ENCODE data around the gene EPHB2.

EPHB2 gene

DNA sequence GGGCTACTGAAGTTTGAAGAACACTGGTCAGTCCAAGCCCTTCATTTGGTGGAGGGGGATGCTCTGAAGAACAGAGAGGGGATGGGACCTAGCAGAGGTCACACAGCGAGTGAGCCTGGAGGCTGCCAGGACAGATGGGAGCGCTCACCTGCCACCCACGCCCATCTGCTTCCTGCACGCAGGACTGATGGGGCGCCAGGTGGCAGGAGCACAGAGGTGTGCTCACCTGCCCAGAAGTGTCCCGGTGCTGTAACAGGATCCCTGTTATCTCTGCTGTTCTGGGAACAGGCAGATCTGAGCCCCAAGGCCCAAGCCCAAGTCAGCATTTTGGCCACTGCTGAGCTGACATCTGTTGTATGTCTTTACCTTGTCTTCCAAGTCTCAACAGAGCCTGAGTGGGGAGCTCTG, 40.5 kb downstream of the EPHB2 start:
- no peaks in the 10 kb centered on the region for H3K9me2 ChIP-seq (replicated peaks; ENCODE audit: low read depth, low read length)
- no peak overlapping the region for H3K4me3 ChIP-seq (ENCODE audit: low read length, poor library complexity, severe bottlenecking)
- H4K20me1 ChIP-seq (ENCODE audit: insufficient read depth, low read length, poor library complexity, severe bottlenecking), result no peaks in the 10 kb centered on the region
- TF ChIP-seq CTCF (conservative IDR thresholded peaks at IDR 0.05; ENCODE audit: low read length) (no peak), EZH2phosphoT487 (IDR thresholded peaks at IDR 0.05; ENCODE audit: borderline replicate concordance) (no peak)
- H3K9ac ChIP-seq (ENCODE audit: low read depth, low read length, poor library complexity, severe bottlenecking), result no peak overlapping the region
- no peaks in the 10 kb centered on the region for H3K79me2 ChIP-seq (ENCODE audit: insufficient read depth, low read length)
- no peaks in the 10 kb centered on the region for H3K9me3 ChIP-seq (ENCODE audit: insufficient read depth, low read depth, low read length)
- H3K4me2 ChIP-seq (ENCODE audit: low read depth, low read length, poor library complexity, severe bottlenecking), result no peak overlapping the region
- no peaks in the 10 kb centered on the region for H3K27me3 ChIP-seq (ENCODE audit: insufficient read depth, low read length, poor library complexity, severe bottlenecking)
- H3F3A ChIP-seq (ENCODE audit: low read depth), result no peaks in the 10 kb centered on the region
- H2AFZ ChIP-seq (ENCODE audit: low read length), result no peak overlapping the region
- H3K36me3 ChIP-seq (ENCODE audit: insufficient read depth, low read length), result no peaks in the 10 kb centered on the region
- no peaks in the 10 kb centered on the region for H3K4me1 ChIP-seq (ENCODE audit: insufficient read depth, low read length, poor library complexity, severe bottlenecking)

GRCh38 chr1:22752339-22752738, 41.7 kb downstream of the EPHB2 start:
- H3F3A ChIP-seq (ENCODE audit: low read depth), result no peaks in the 10 kb centered on the region
- no peak overlapping the region for H3K4me2 ChIP-seq (ENCODE audit: low read depth, low read length, poor library complexity, severe bottlenecking)
- no peaks in the 10 kb centered on the region for H3K79me2 ChIP-seq (ENCODE audit: insufficient read depth, low read length)
- H4K20me1 ChIP-seq (ENCODE audit: insufficient read depth, low read length, poor library complexity, severe bottlenecking), result no peaks in the 10 kb centered on the region
- H3K36me3 ChIP-seq (ENCODE audit: insufficient read depth, low read length), result no peaks in the 10 kb centered on the region
- no peak overlapping the region for H3K4me3 ChIP-seq (ENCODE audit: low read length, poor library complexity, severe bottlenecking)
- H3K9me3 ChIP-seq (ENCODE audit: insufficient read depth, low read depth, low read length), result no peaks in the 10 kb centered on the region
- H3K9me2 ChIP-seq (replicated peaks; ENCODE audit: low read depth, low read length), result no peaks in the 10 kb centered on the region
- no peaks in the 10 kb centered on the region for H3K27me3 ChIP-seq (ENCODE audit: insufficient read depth, low read length, poor library complexity, severe bottlenecking)
- TF ChIP-seq EZH2phosphoT487 (IDR thresholded peaks at IDR 0.05; ENCODE audit: borderline replicate concordance), result no peak
- no peak for TF ChIP-seq CTCF (conservative IDR thresholded peaks at IDR 0.05; ENCODE audit: low read length)
- no peak overlapping the region for H3K9ac ChIP-seq (ENCODE audit: low read depth, low read length, poor library complexity, severe bottlenecking)
- no peaks in the 10 kb centered on the region for H3K4me1 ChIP-seq (ENCODE audit: insufficient read depth, low read length, poor library complexity, severe bottlenecking)
- H2AFZ ChIP-seq (ENCODE audit: low read length), result no peak overlapping the region

- Histone ChIP-seq H3K9me3 (ENCODE audit: insufficient read depth, low read depth, low read length) (no peaks in the 10 kb centered on the region), H3K36me3 (ENCODE audit: insufficient read depth, low read length) (no peaks in the 10 kb centered on the region), H3K4me3 (ENCODE audit: low read length, poor library complexity, severe bottlenecking) (no peak overlapping the region), H3K79me2 (ENCODE audit: insufficient read depth, low read length) (no peaks in the 10 kb centered on the region), H3F3A (ENCODE audit: low read depth) (no peaks in the 10 kb centered on the region), H3K9ac (ENCODE audit: low read depth, low read length, poor library complexity, severe bottlenecking) (no peak overlapping the region), H3K4me2 (ENCODE audit: low read depth, low read length, poor library complexity, severe bottlenecking) (no peak overlapping the region), H2AFZ (ENCODE audit: low read length) (no peak overlapping the region), H3K9me2 (replicated peaks; ENCODE audit: low read depth, low read length) (no peaks in the 10 kb centered on the region), H3K4me1 (ENCODE audit: insufficient read depth, low read length, poor library complexity, severe bottlenecking) (no peaks in the 10 kb centered on the region), H3K27me3 (ENCODE audit: insufficient read depth, low read length, poor library complexity, severe bottlenecking) (no peaks in the 10 kb centered on the region), H4K20me1 (ENCODE audit: insufficient read depth, low read length, poor library complexity, severe bottlenecking) (no peaks in the 10 kb centered on the region)
- no peak for TF ChIP-seq EZH2phosphoT487 (IDR thresholded peaks at IDR 0.05; ENCODE audit: borderline replicate concordance)
These were observed 42.9 kb downstream of the EPHB2 start for GRCh38 chr1:22753481-22753971.

DNA sequence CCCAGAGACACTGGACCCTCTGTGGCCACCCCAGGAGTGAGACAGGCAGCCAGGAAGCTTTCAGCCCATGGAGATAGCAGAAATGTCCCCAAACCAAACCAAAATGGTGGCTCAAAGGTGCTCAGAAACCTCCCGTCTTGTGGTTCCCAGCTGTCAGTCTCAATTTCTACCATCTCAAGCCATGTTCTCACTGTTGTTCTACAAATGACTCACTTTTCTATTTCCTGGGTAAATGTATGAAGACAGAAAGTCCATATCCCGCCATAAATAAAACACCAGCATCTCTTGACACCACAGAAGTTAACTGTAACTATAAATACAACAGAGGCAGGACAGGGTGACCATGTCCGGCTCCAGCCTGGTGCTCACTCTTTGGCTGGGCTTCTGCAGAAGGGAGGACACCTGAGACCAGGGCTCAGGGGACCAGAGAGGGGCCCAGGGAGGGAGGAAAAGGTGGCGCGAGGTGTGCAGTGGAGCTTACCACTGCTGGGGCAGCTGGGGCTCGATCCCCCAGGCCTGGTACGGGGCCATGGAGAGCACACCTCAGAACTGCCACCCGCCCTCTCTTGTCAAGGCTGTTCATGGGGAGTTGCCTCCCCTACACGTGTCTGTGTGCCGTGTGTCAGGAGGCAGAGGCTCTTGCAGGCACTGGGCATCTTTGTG, 43.6 kb downstream of the EPHB2 start:
- Histone ChIP-seq H3F3A (ENCODE audit: low read depth) (no peaks in the 10 kb centered on the region), H4K20me1 (ENCODE audit: insufficient read depth, low read length, poor library complexity, severe bottlenecking) (no peaks in the 10 kb centered on the region), H3K4me3 (ENCODE audit: low read length, poor library complexity, severe bottlenecking) (no peak overlapping the region), H3K79me2 (ENCODE audit: insufficient read depth, low read length) (no peaks in the 10 kb centered on the region), H3K9ac (ENCODE audit: low read depth, low read length, poor library complexity, severe bottlenecking) (no peak overlapping the region), H3K36me3 (ENCODE audit: insufficient read depth, low read length) (no peaks in the 10 kb centered on the region), H2AFZ (ENCODE audit: low read length) (no peak overlapping the region), H3K9me2 (replicated peaks; ENCODE audit: low read depth, low read length) (no peaks in the 10 kb centered on the region), H3K9me3 (ENCODE audit: insufficient read depth, low read depth, low read length) (no peaks in the 10 kb centered on the region), H3K4me1 (ENCODE audit: insufficient read depth, low read length, poor library complexity, severe bottlenecking) (no peaks in the 10 kb centered on the region), H3K27me3 (ENCODE audit: insufficient read depth, low read length, poor library complexity, severe bottlenecking) (no peaks in the 10 kb centered on the region), H3K4me2 (ENCODE audit: low read depth, low read length, poor library complexity, severe bottlenecking) (no peak overlapping the region)
- no peak for TF ChIP-seq EZH2phosphoT487 (IDR thresholded peaks at IDR 0.05; ENCODE audit: borderline replicate concordance)
- no peak for TF ChIP-seq CTCF (conservative IDR thresholded peaks at IDR 0.05; ENCODE audit: low read length)

All from Loucy (cell line).